C4-2B (cell line): ENCODE measurements around the gene FHAD1.
A peak's percentile ranks its signal among the peaks of the same experiment; 100 is the strongest.

Source experiments
- H3K27ac ChIP-seq: fragments of 450-650 bp; 2 replicates; pipeline ENCODE4 v1.5.1; 2017
- CTCF ChIP-seq: fragments of 450-650 bp; conservative IDR thresholded peaks from 2 replicates; pipeline ENCODE4 v1.5.1; 2017; ENCODE audit warnings: mild to moderate bottlenecking
- ZFX ChIP-seq: fragments of 450-650 bp; IDR thresholded peaks from 2 replicates; pipeline ENCODE4 v1.6.1; 2017

Gene FHAD1

GRCh38 chr1:15409388-15410222, 162.6 kb downstream of the FHAD1 start, which contains the start of gene EFHD2:
TSS of gene EFHD2 (plus strand) at chr1:15409888. CDS start at chr1:15409972, 84 bp downstream.
- H3K27ac ChIP-seq: peak within 1 kb of the TSS; percentile 82
- TF ChIP-seq ZFX (peak; percentile 37; the same call in 1 of the 2 replicates), CTCF (no peak)

- no peak for TF ChIP-seq ZFX
- no peak for TF ChIP-seq CTCF
- peak overlapping the region; percentile 82 for H3K27ac ChIP-seq
Measured at GRCh38 chr1:15410223-15410883, 163.3 kb downstream of the FHAD1 start.

GRCh38 chr1:15410884-15411245, 163.8 kb downstream of the FHAD1 start:
- peak overlapping the region; percentile 82 for H3K27ac ChIP-seq
- no peak for TF ChIP-seq ZFX
- TF ChIP-seq CTCF: no peak

GRCh38 chr1:15411593-15412137, 164.6 kb downstream of the FHAD1 start:
- H3K27ac ChIP-seq: no peak overlapping the region
- TF ChIP-seq ZFX (no peak), CTCF (no peak)

- TF ChIP-seq CTCF (no peak), ZFX (no peak)
- H3K27ac ChIP-seq: no peak overlapping the region
Measured at GRCh38 chr1:15412175-15412800, 165.3 kb downstream of the FHAD1 start.

GRCh38 chr1:15412843-15413242, 165.8 kb downstream of the FHAD1 start:
- no peak for TF ChIP-seq CTCF
- no peak for TF ChIP-seq ZFX
- H3K27ac ChIP-seq: no peak overlapping the region
